WI38 (cell line): ENCODE results near the gene C19orf44.
A peak's percentile ranks its signal among the peaks of the same experiment; 100 is the strongest.
"Not testable (repeated sequence)": the region's sequence is repeated elsewhere in the genome, so short reads cannot be mapped to it uniquely, and the experiment has no call there.

Source experiments
- H3K4me3 ChIP-seq: 2 replicates; pipeline ENCODE4 v1.5.1; 2011; ENCODE audit warnings: low read depth, mild to moderate bottlenecking, control low read depth, low read length
- CTCF ChIP-seq: IDR thresholded peaks from 2 replicates; pipeline ENCODE4 v1.5.1; 2012; ENCODE audit warnings: low read depth, mild to moderate bottlenecking, control low read depth, low read length

Gene C19orf44

GRCh38 chr19:16535381-16535780 is 39.2 kb downstream of the C19orf44 start:
- TF ChIP-seq CTCF, result no peak
- no peak overlapping the region for H3K4me3 ChIP-seq

GRCh38 chr19:16536130-16536529 is 39.9 kb downstream of the C19orf44 start:
- H3K4me3 ChIP-seq, result no peak overlapping the region
- no peak for TF ChIP-seq CTCF

- TF ChIP-seq CTCF, result no peak
- H3K4me3 ChIP-seq, result no peak overlapping the region
Measured at GRCh38 chr19:16537111-16537510, 40.9 kb downstream of the C19orf44 start.

GRCh38 chr19:16540948-16541347 is 44.8 kb downstream of the C19orf44 start:
- no peak for TF ChIP-seq CTCF
- H3K4me3 ChIP-seq, result peak overlapping the region; percentile 75

- no peak for TF ChIP-seq CTCF
- peak overlapping the region; percentile 75 for H3K4me3 ChIP-seq
Measured at GRCh38 chr19:16541526-16542044, 45.4 kb downstream of the C19orf44 start.

- H3K4me3 ChIP-seq, result peak within 1 kb of the TSS; percentile 75
- TF ChIP-seq CTCF, result no peak
Measured at GRCh38 chr19:16542045-16542909, 46.1 kb downstream of the C19orf44 start, which contains the start of gene CHERP. CHERP (minus strand) TSS chr19:16542437; CDS start chr19:16542378, 59 bp downstream.

- peak overlapping the region; percentile 75 for H3K4me3 ChIP-seq
- TF ChIP-seq CTCF, result no peak
Measured at GRCh38 chr19:16542910-16543472, 46.8 kb downstream of the C19orf44 start.

GRCh38 chr19:16543734-16544133 is 47.5 kb downstream of the C19orf44 start:
- not testable (repeated sequence) for H3K4me3 ChIP-seq
